Stimulated activated CD4-positive, alpha-beta T cell treated with anti-CD3 and anti-CD28 coated beads, Interleukin-12 subunit alpha, Interleukin-12 subunit beta, amount 100 ng/mL, for 48 hours (primary cell): Measurements from ENCODE around the gene SRR.
"Not testable (repeated sequence)": the region's sequence is repeated elsewhere in the genome, so short reads cannot be mapped to it uniquely, and the experiment has no call there.

ENCODE experiments used
- DNase-seq, 3 donors: peaks; one replicate each; pipeline ENCODE4 v3.0.0-alpha.2; 2020; ENCODE audit warnings: low read depth in 2 of 3, low spot score in 1 of 3

Gene SRR

GRCh38 chr17:2303204-2304188, at the start of gene SRR, which contains the start of gene SMG6:
SRR (plus strand) TSS chr17:2303950; CDS start chr17:2315561, 11,611 bp downstream.
SMG6 (minus strand) TSS chr17:2303785; CDS start chr17:2303720, 65 bp downstream.
- peak; percentile 87 to 95 (median 90) for DNase-seq

- DNase-seq: not testable (repeated sequence)
These were observed 44.9 kb upstream of the SRR start for GRCh38 chr17:2258830-2259229.

- DNase-seq: peak; percentile 69 to 79 (median 72)
These were observed 43.8 kb upstream of the SRR start for GRCh38 chr17:2259769-2260536.

GRCh38 chr17:2262135-2262587, 41.6 kb upstream of the SRR start:
- no peak for DNase-seq

GRCh38 chr17:2263183-2264066, 40.3 kb upstream of the SRR start:
- no peak for DNase-seq

GRCh38 chr17:2264067-2264860, 39.5 kb upstream of the SRR start:
- no peak for DNase-seq

- DNase-seq: not testable (repeated sequence)
These were observed 38.6 kb upstream of the SRR start for GRCh38 chr17:2265166-2265565.

- peak; percentile 77 to 86 (median 86) for DNase-seq
These were observed 37.5 kb upstream of the SRR start for GRCh38 chr17:2266045-2266864.

- no peak for DNase-seq
These were observed 36.9 kb upstream of the SRR start for GRCh38 chr17:2266865-2267228.

- DNase-seq: no peak
These were observed 36.4 kb upstream of the SRR start for GRCh38 chr17:2267354-2267753.

- DNase-seq: no peak
These were observed 31.6 kb upstream of the SRR start for GRCh38 chr17:2271985-2272702.

GRCh38 chr17:2274414-2274813, 29.3 kb upstream of the SRR start:
- DNase-seq: no peak

- DNase-seq: no peak
These were observed 28.0 kb upstream of the SRR start for GRCh38 chr17:2275722-2276121.

- no peak for DNase-seq
These were observed 26.1 kb upstream of the SRR start for GRCh38 chr17:2277429-2278170.

- DNase-seq: no peak
These were observed 24.0 kb upstream of the SRR start for GRCh38 chr17:2279707-2280106.

GRCh38 chr17:2282297-2282873, 21.4 kb upstream of the SRR start:
- DNase-seq: no peak

- DNase-seq: no peak
These were observed 20.4 kb upstream of the SRR start for GRCh38 chr17:2283302-2283701.
